ENCODE measurements around the gene ECHS1.
A peak's percentile ranks its signal among the peaks of the same experiment; 100 is the strongest.
"Not testable (repeated sequence)": the region's sequence is repeated elsewhere in the genome, so short reads cannot be mapped to it uniquely, and the experiment has no call there.

Gene ECHS1

GRCh38 chr10:133377025-133377817 is 4.1 kb upstream of the ECHS1 start:
- H3K4me3 ChIP-seq (ENCODE audit: low read depth, low read length), result no peak overlapping the region
- TF ChIP-seq POLR2A (IDR thresholded peaks at IDR 0.05; ENCODE audit: extremely low read depth, insufficient read length) (no peak), MAX (IDR thresholded peaks at IDR 0.05; ENCODE audit: low read depth, low read length) (no peak), CTCF (IDR thresholded peaks at IDR 0.05; ENCODE audit: low read depth, low read length) (no peak), MYC (IDR thresholded peaks at IDR 0.05; ENCODE audit: low read depth, low read length) (no peak)
- DNase-seq (ENCODE audit: low read depth), result no peak

- not testable (repeated sequence) for DNase-seq (ENCODE audit: low read depth)
These were observed 3.0 kb upstream of the ECHS1 start for GRCh38 chr10:133376183-133376582.

GRCh38 chr10:133375357-133376115 is 2.4 kb upstream of the ECHS1 start:
- TF ChIP-seq MYC (IDR thresholded peaks at IDR 0.05; ENCODE audit: low read depth, low read length), result no peak
- no peak for TF ChIP-seq CTCF (IDR thresholded peaks at IDR 0.05; ENCODE audit: low read depth, low read length)
- TF ChIP-seq MAX (IDR thresholded peaks at IDR 0.05; ENCODE audit: low read depth, low read length), result no peak
- no peak for TF ChIP-seq POLR2A (IDR thresholded peaks at IDR 0.05; ENCODE audit: extremely low read depth, insufficient read length)
- no peak for DNase-seq (ENCODE audit: low read depth)
- H3K4me3 ChIP-seq (ENCODE audit: low read depth, low read length), result no peak overlapping the region

More at GRCh38 chr10:133376183-133376582, 3.0 kb upstream of the ECHS1 start:
- not testable (repeated sequence) for H3K4me3 ChIP-seq (ENCODE audit: low read depth, low read length)

- peak overlapping the region; percentile 43 for H3K4me3 ChIP-seq (ENCODE audit: low read depth, low read length)
- DNase-seq (ENCODE audit: low read depth), result peak; percentile 28
- no peak for TF ChIP-seq MAX (IDR thresholded peaks at IDR 0.05; ENCODE audit: low read depth, low read length)
- no peak for TF ChIP-seq POLR2A (IDR thresholded peaks at IDR 0.05; ENCODE audit: extremely low read depth, insufficient read length)
- no peak for TF ChIP-seq CTCF (IDR thresholded peaks at IDR 0.05; ENCODE audit: low read depth, low read length)
- TF ChIP-seq MYC (IDR thresholded peaks at IDR 0.05; ENCODE audit: low read depth, low read length), result no peak
These were observed 647 bp downstream of the ECHS1 start for GRCh38 chr10:133372507-133372906.

- no peak for DNase-seq (ENCODE audit: low read depth)
- H3K4me3 ChIP-seq (ENCODE audit: low read depth, low read length), result no peak overlapping the region
- TF ChIP-seq POLR2A (IDR thresholded peaks at IDR 0.05; ENCODE audit: extremely low read depth, insufficient read length), result no peak
- no peak for TF ChIP-seq MAX (IDR thresholded peaks at IDR 0.05; ENCODE audit: low read depth, low read length)
- no peak for TF ChIP-seq MYC (IDR thresholded peaks at IDR 0.05; ENCODE audit: low read depth, low read length)
- TF ChIP-seq CTCF (IDR thresholded peaks at IDR 0.05; ENCODE audit: low read depth, low read length), result no peak
These were observed 2.9 kb downstream of the ECHS1 start for GRCh38 chr10:133370030-133370786.

- H3K4me3 ChIP-seq (ENCODE audit: low read depth, low read length), result no peak overlapping the region
- no peak for TF ChIP-seq MAX (IDR thresholded peaks at IDR 0.05; ENCODE audit: low read depth, low read length)
- TF ChIP-seq MYC (IDR thresholded peaks at IDR 0.05; ENCODE audit: low read depth, low read length), result no peak
- TF ChIP-seq CTCF (IDR thresholded peaks at IDR 0.05; ENCODE audit: low read depth, low read length), result no peak
- TF ChIP-seq POLR2A (IDR thresholded peaks at IDR 0.05; ENCODE audit: extremely low read depth, insufficient read length), result no peak
- DNase-seq (ENCODE audit: low read depth), result no peak
These were observed 5.0 kb downstream of the ECHS1 start for GRCh38 chr10:133368153-133368552.

GRCh38 chr10:133367461-133367860 is 5.7 kb downstream of the ECHS1 start:
- H3K4me3 ChIP-seq (ENCODE audit: low read depth, low read length); DNase-seq (ENCODE audit: low read depth): not testable (repeated sequence)
